H1 (cell line): ENCODE results near the gene CKMT1B. TPM values are rescaled to one million over a fixed set of nuclear protein-coding genes. Genes with fewer than 3 reads are reported as not detected.

Experiments
- CTCF ChIA-PET: fragments of 300-600 bp; sonication (Branson Sonifier 250); formaldehyde crosslinking; loops from one replicate; lab custom pipeline; 2021; ENCODE audit not compliant: partially characterized antibody; lab: Charles Lee
- POLR2A ChIA-PET: fragments of 300-600 bp; sonication (Branson Sonifier 250); formaldehyde crosslinking; loops from one replicate; lab custom pipeline; 2021; ENCODE audit warnings: inconsistent platforms; ENCODE audit not compliant: partially characterized antibody; lab: Charles Lee
- DNase-seq, 2 experiments: peaks; one replicate each; pipeline versions ENCODE4 v3.0.0 to v3.0.0-alpha.2; 2010 to 2022; ENCODE audit warnings: low spot score in 2 of 2, low read depth in 1 of 2, mixed read lengths in 1 of 2
- FAIRE-seq: peaks from 2 replicates; lab custom pipeline; 2011; peaks lifted over from hg19 to GRCh38; lab: Jason Lieb, UNC
- H2AFZ ChIP-seq: 2 replicates; pipeline ENCODE4 v1.8.1; 2012; ENCODE audit warnings: low read length, inconsistent platforms
- H2AK5ac ChIP-seq: 2 replicates; pipeline ENCODE4 v1.6.1; 2013; ENCODE audit warnings: low read depth, low read length
- H2BK120ac ChIP-seq: replicated peaks from 2 replicates; pipeline ENCODE3; 2013; ENCODE audit warnings: low read depth, low read length, inconsistent platforms
- H2BK12ac ChIP-seq: 2 replicates; pipeline ENCODE4 v1.6.1; 2013; ENCODE audit warnings: low read depth, low read length
- H2BK15ac ChIP-seq: 2 replicates; pipeline ENCODE4 v1.6.1; 2013; ENCODE audit warnings: low read length
- H2BK20ac ChIP-seq: 2 replicates; pipeline ENCODE4 v1.6.1; 2013; ENCODE audit warnings: low read length
- H2BK5ac ChIP-seq: 2 replicates; pipeline ENCODE4 v1.6.1; 2013; ENCODE audit warnings: low read depth, low read length
- H3K14ac ChIP-seq: 2 replicates; pipeline ENCODE4 v1.6.1; 2013; ENCODE audit warnings: inconsistent platforms; ENCODE audit not compliant: insufficient read length
- H3K18ac ChIP-seq: 2 replicates; pipeline ENCODE4 v1.6.1; 2013; ENCODE audit warnings: low read length; ENCODE audit errors: extremely low read depth
- H3K23ac ChIP-seq: 2 replicates; pipeline ENCODE4 v1.6.1; 2013; ENCODE audit warnings: inconsistent platforms; ENCODE audit not compliant: insufficient read length
- H3K23me2 ChIP-seq: 2 replicates; pipeline ENCODE4 v1.6.1; 2013; ENCODE audit warnings: low read depth, low read length
- H3K27ac ChIP-seq: 2 replicates; pipeline ENCODE4 v1.6.1; 2011; ENCODE audit warnings: low read depth, low read length, inconsistent platforms
- H3K27me3 ChIP-seq, 4 experiments: replicated peaks in 1 of 4; 1 replicate in 1 of 4; 2 replicates in 3 of 4; pipeline versions ENCODE4 v1.6.1 to v1.8.1; 2011 to 2013; ENCODE audit warnings: low read length in 3 of 4, mild to moderate bottlenecking in 3 of 4, inconsistent platforms in 2 of 4, mixed read lengths in 2 of 4, moderate library complexity in 1 of 4; ENCODE audit not compliant: control insufficient read depth in 3 of 4, insufficient read depth in 3 of 4; ENCODE audit errors: extremely low read depth in 1 of 4
- H3K36me3 ChIP-seq, 4 experiments: 2 replicates each; pipeline versions ENCODE4 v1.6.1 to v1.8.1; 2011 to 2013; ENCODE audit warnings: mild to moderate bottlenecking in 4 of 4, low read length in 3 of 4, moderate library complexity in 2 of 4, control low read depth in 1 of 4, inconsistent platforms in 1 of 4; ENCODE audit not compliant: insufficient read depth in 4 of 4, control insufficient read depth in 2 of 4
- H3K4ac ChIP-seq: replicated peaks from 2 replicates; pipeline ENCODE3; 2013; ENCODE audit warnings: low read length, low read depth, mixed read lengths, inconsistent platforms; ENCODE audit not compliant: insufficient read length
- H3K4me1 ChIP-seq, 4 experiments: replicated peaks in 1 of 4; 1 replicate in 1 of 4; 2 replicates in 3 of 4; pipeline versions ENCODE4 v1.6.1 to v1.8.1; 2011 to 2013; ENCODE audit warnings: low read length in 3 of 4, inconsistent platforms in 2 of 4, mixed read lengths in 1 of 4; ENCODE audit not compliant: insufficient read depth in 4 of 4, control insufficient read depth in 3 of 4
- H3K4me2 ChIP-seq, 2 experiments: 2 replicates each; pipeline versions ENCODE4 v1.6.1 to v1.8.1; 2011 to 2013; ENCODE audit warnings: low read depth in 2 of 2, low read length in 2 of 2, control low read depth in 1 of 2, inconsistent platforms in 1 of 2, mild to moderate bottlenecking in 1 of 2; ENCODE audit not compliant: insufficient read depth in 1 of 2
- H3K4me3 ChIP-seq, 4 experiments: fragments of 200-600, 300-600 bp in 1 of 4; sonication (generic), shearing (Covaris generic), sonication (Bioruptor Twin) in 1 of 4; 2 replicates each; pipeline versions ENCODE4 v1.5.1 to v1.8.1; 2011 to 2016; ENCODE audit warnings: low read length in 4 of 4, low read depth in 3 of 4, control low read depth in 2 of 4, inconsistent platforms in 2 of 4, mild to moderate bottlenecking in 2 of 4, mixed read lengths in 1 of 4, moderate library complexity in 1 of 4; ENCODE audit not compliant: insufficient read depth in 2 of 4; ENCODE audit errors: extremely low read depth in 1 of 4
- H3K56ac ChIP-seq: replicated peaks from 2 replicates; pipeline ENCODE3; 2013; ENCODE audit warnings: low read depth, mild to moderate bottlenecking, mixed read lengths, low read length, inconsistent platforms; ENCODE audit not compliant: insufficient read length
- H3K79me1 ChIP-seq: 2 replicates; pipeline ENCODE4 v1.6.1; 2013; ENCODE audit warnings: low read depth, low read length, control low read depth
- H3K79me2 ChIP-seq, 2 experiments: 2 replicates each; pipeline versions ENCODE4 v1.6.1 to v1.8.1; 2012 to 2013; ENCODE audit warnings: low read length in 2 of 2, mild to moderate bottlenecking in 2 of 2, inconsistent platforms in 1 of 2; ENCODE audit not compliant: insufficient read depth in 2 of 2, control insufficient read depth in 1 of 2
- H3K9ac ChIP-seq, 4 experiments: replicated peaks in 1 of 4; 1 replicate in 1 of 4; 2 replicates in 3 of 4; pipeline versions ENCODE4 v1.6.1 to v1.8.1; 2011 to 2013; ENCODE audit warnings: low read depth in 3 of 4, low read length in 3 of 4, control low read depth in 2 of 4, mild to moderate bottlenecking in 2 of 4, moderate library complexity in 2 of 4, inconsistent platforms in 1 of 4; ENCODE audit errors: extremely low read depth in 1 of 4
- H3K9me3 ChIP-seq, 2 experiments: 2 replicates each; pipeline versions ENCODE4 v1.6.1 to v1.8.1; 2012 to 2013; ENCODE audit warnings: mild to moderate bottlenecking in 2 of 2, moderate library complexity in 2 of 2, control low read depth in 1 of 2, inconsistent platforms in 1 of 2, low read depth in 1 of 2, low read length in 1 of 2, mixed read lengths in 1 of 2; ENCODE audit not compliant: insufficient read depth in 2 of 2
- H4K20me1 ChIP-seq, 2 experiments: replicated peaks in 1 of 2; 2 replicates each; pipeline versions ENCODE3 to v1.8.1; 2011 to 2013; ENCODE audit warnings: inconsistent platforms in 2 of 2, low read length in 2 of 2, mild to moderate bottlenecking in 1 of 2; ENCODE audit not compliant: insufficient read depth in 2 of 2, control insufficient read depth in 1 of 2
- H4K5ac ChIP-seq: 2 replicates; pipeline ENCODE4 v1.6.1; 2013; ENCODE audit warnings: low read length, low read depth, mixed read lengths, inconsistent platforms; ENCODE audit not compliant: insufficient read length
- H4K8ac ChIP-seq: 2 replicates; pipeline ENCODE4 v1.8.0; 2013; ENCODE audit warnings: mild to moderate bottlenecking, moderate library complexity, low read length, inconsistent platforms; ENCODE audit not compliant: insufficient read depth; ENCODE audit errors: extremely low read depth
- H4K91ac ChIP-seq: replicated peaks from 2 replicates; pipeline ENCODE3; 2013; ENCODE audit warnings: low read length, mixed read lengths, inconsistent platforms; ENCODE audit not compliant: insufficient read length
- CTBP2 ChIP-seq: IDR thresholded peaks from 2 replicates; pipeline ENCODE4 v1.7.0; 2011; ENCODE audit warnings: borderline replicate concordance, mild to moderate bottlenecking, moderate library complexity, mixed read lengths, low read length; ENCODE audit not compliant: insufficient read depth, insufficient read length
- JUND ChIP-seq: IDR thresholded peaks from 2 replicates; pipeline ENCODE4 v1.6.1; 2011; ENCODE audit warnings: mild to moderate bottlenecking, improper control_type of control experiment, low read length
- NANOG ChIP-seq: IDR thresholded peaks from 2 replicates; pipeline ENCODE4 v1.6.1; 2011; ENCODE audit warnings: low read length, low read depth, mild to moderate bottlenecking, inconsistent platforms; ENCODE audit not compliant: insufficient read depth, poor library complexity, severe bottlenecking
- SP4 ChIP-seq: IDR thresholded peaks from 2 replicates; pipeline ENCODE4 v1.6.1; 2012; ENCODE audit warnings: low read length, inconsistent platforms
- WGBS, 2 experiments: shearing (Covaris generic) in 1 of 2; methylation state at CpG; one replicate each; pipeline versions ENCODE4 v1.1.6 to v1.1.7; 2013 to 2015; ENCODE audit warnings: low lambda C conversion rate in 2 of 2, mixed read lengths in 2 of 2, inconsistent platforms in 1 of 2, low coverage in 1 of 2, missing lambda C conversion rate in 1 of 2; ENCODE audit not compliant: insufficient replicate concordance in 2 of 2, insufficient coverage in 1 of 2, insufficient read length in 1 of 2; ENCODE audit errors: extremely low coverage in 1 of 2, missing lambda C conversion rate in 1 of 2; 5-methylcytosine and 5-hydroxymethylcytosine counted together
- polyA plus RNA-seq, 7 experiments: library from polyadenylated mRNA; depleted of rRNA in 3 of 7; stranded (reverse) in 5 of 7; unstranded in 2 of 7; fragments of >200 nt in 5 of 7; fragments of 200-250 nt in 2 of 7; gene quantifications; 1 replicate in 5 of 7; 2 replicates in 1 of 7; 4 replicates in 1 of 7; pipeline versions ENCODE4 v1.2.1 to v1.2.3, GENCODE V29; 2011 to 2013; ENCODE audit warnings: missing spikeins in 2 of 7, mixed read lengths in 2 of 7
- total RNA-seq: library from RNA; stranded (reverse); fragmentation: NEBNext Ultra II Directional; extraction: Animal tissue kit (Norgen Biotek cat#: 25700); gene quantifications from 2 replicates; pipeline ENCODE4 v1.2.1, GENCODE V29; 2021

The CKMT1B gene
- total and polyA plus RNA-seq, 2 of the 8 experiments (the other 6 are each of a cell fraction or from before 2014, with no cell fraction given): 27.1 to 91.3 TPM

- Histone ChIP-seq H2BK5ac (no peak overlapping the region), H2BK15ac (no peak overlapping the region), H3K9me3 (no peaks in the 10 kb centered on the region), H4K5ac (no peak overlapping the region), H3K23me2 (no peaks in the 10 kb centered on the region; the same call in 1 of the 2 replicates), H3K27me3 (no peaks in the 10 kb centered on the region), H3K18ac (no peak overlapping the region), H2BK20ac (no peak overlapping the region), H2BK120ac (no peak overlapping the region), H2BK12ac (no peak overlapping the region), H3K79me2 (no peaks in the 10 kb centered on the region), H3K4me3 (no peak overlapping the region), H4K20me1 (no peaks in the 10 kb centered on the region), H3K79me1 (no peaks in the 10 kb centered on the region), H4K8ac (no peak overlapping the region), H3K4ac (no peak overlapping the region), H3K56ac (no peak overlapping the region), H3K23ac (no peak overlapping the region), H3K4me2 (no peak overlapping the region), H3K36me3 (no peaks in the 10 kb centered on the region), H3K4me1 (no peaks in the 10 kb centered on the region), H3K14ac (no peak overlapping the region), H3K27ac (no peak overlapping the region), H3K9ac (no peak overlapping the region), H4K91ac (no peak overlapping the region), H2AK5ac (no peak overlapping the region), H2AFZ (no peak overlapping the region)
- no peak for TF ChIP-seq CTBP2
- TF ChIP-seq NANOG: no peak
- TF ChIP-seq SP4: no peak
- no peak for TF ChIP-seq JUND
- 90% methylated on average over 4 of the region's 4 CpGs; no CpG with 5 or more reads in 1 of the 2 experiments for WGBS, 2 experiments
- DNase-seq (no peak), FAIRE-seq (no peak)
- ChIA-PET POLR2A (interaction anchor here (0.7 to 1.3 kb wide), 2 partner anchors 12 to 34 kb away, joined by 3 to 4 read pairs; no protein-coding TSS in a partner anchor), CTCF (interaction anchor here (0.7 kb wide), 1 partner anchor 267 kb away, joined by 5 read pairs; no protein-coding TSS in a partner anchor)
These were observed 41.6 kb upstream of the CKMT1B start for GRCh38 chr15:43552256-43552655.
